Skeletal muscle tissue (tissue), 4 donors: ENCODE measurements around the gene JUP. TPM values are rescaled to one million over a fixed set of nuclear protein-coding genes. Genes with fewer than 3 reads are reported as not detected.
"Not testable (repeated sequence)": the region's sequence is repeated elsewhere in the genome, so short reads cannot be mapped to it uniquely, and the experiment has no call there.

Experiments used
- H3K27ac ChIP-seq: one replicate; pipeline ENCODE4 v1.7.0; 2013; ENCODE audit warnings: mild to moderate bottlenecking, low read depth, low read length, inconsistent platforms
- H3K27me3 ChIP-seq, 3 donors: one replicate each; pipeline ENCODE4 v1.7.0; 2013; ENCODE audit warnings: low read length in 3 of 3; ENCODE audit not compliant: control insufficient read depth in 3 of 3, insufficient read depth in 3 of 3
- H3K36me3 ChIP-seq, 3 donors: one replicate each; pipeline ENCODE4 v1.7.0; 2013; ENCODE audit warnings: low read length in 3 of 3; ENCODE audit not compliant: control insufficient read depth in 3 of 3, insufficient read depth in 3 of 3
- H3K4me1 ChIP-seq, 3 donors: one replicate each; pipeline ENCODE4 v1.7.0; 2013; ENCODE audit warnings: low read length in 3 of 3, mild to moderate bottlenecking in 3 of 3; ENCODE audit not compliant: control insufficient read depth in 3 of 3, insufficient read depth in 3 of 3
- H3K4me3 ChIP-seq, 3 donors: one replicate each; pipeline ENCODE4 v1.7.0; 2013; ENCODE audit warnings: low read length in 3 of 3
- H3K9ac ChIP-seq, 3 donors: one replicate each; pipeline ENCODE4 v1.7.0; 2013; ENCODE audit warnings: low read length in 3 of 3, mild to moderate bottlenecking in 3 of 3, moderate library complexity in 2 of 3, low read depth in 1 of 3
- H3K9me3 ChIP-seq, 3 donors: one replicate each; pipeline ENCODE4 v1.7.0; 2013; ENCODE audit warnings: low read length in 3 of 3; ENCODE audit not compliant: control insufficient read depth in 3 of 3
- total RNA-seq: library from RNA; depleted of rRNA; stranded (reverse); fragments of >200 nt; gene quantifications from one replicate; pipeline ENCODE4 v1.2.3, GENCODE V29; 2014
- donor health status: Osteomylitis.

Gene JUP
- total RNA-seq, 1 donor from 2014 or later, result 24.5 TPM

- Histone ChIP-seq H3K9me3 (no peaks in the 10 kb centered on the region), H3K27ac (peak overlapping the region; percentile 78), H3K36me3 (no peaks in the 10 kb centered on the region), H3K27me3 (no peaks in the 10 kb centered on the region), H3K9ac (peak overlapping the region; percentile 36 to 50 (median 45)), H3K4me1 (peaks cover 53 to 63% (median 57%) of the 10 kb centered on the region in 3 donors), H3K4me3 (peak overlapping the region; percentile 40 to 54 (median 43))
Observed at GRCh38 chr17:41782142-41782541, 4.4 kb downstream of the JUP start.

- peak overlapping the region in 1 of 3 donors; percentile 50 for H3K9ac ChIP-seq
- peak overlapping the region; percentile 78 for H3K27ac ChIP-seq
- no peaks in the 10 kb centered on the region for H3K9me3 ChIP-seq
- no peaks in the 10 kb centered on the region for H3K36me3 ChIP-seq
- peak overlapping the region in 2 of 3 donors; percentile 16 to 17 for H3K4me3 ChIP-seq
- H3K27me3 ChIP-seq, result no peaks in the 10 kb centered on the region
- H3K4me1 ChIP-seq, result peaks cover 58 to 66% (median 63%) of the 10 kb centered on the region in 3 donors
Observed at GRCh38 chr17:41781404-41782110, 5.0 kb downstream of the JUP start.

- Histone ChIP-seq H3K9me3 (no peaks in the 10 kb centered on the region), H3K27ac (no peak overlapping the region), H3K4me1 (peaks cover 70 to 74% (median 73%) of the 10 kb centered on the region in 3 donors), H3K27me3 (no peaks in the 10 kb centered on the region), H3K36me3 (peaks cover 0 to 2% (median 0%) of the 10 kb centered on the region in 3 donors), H3K4me3 (no peak overlapping the region), H3K9ac (no peak overlapping the region)
Observed at GRCh38 chr17:41779954-41780353, 6.6 kb downstream of the JUP start.

GRCh38 chr17:41777574-41778188 is 8.8 kb downstream of the JUP start:
- Histone ChIP-seq H3K4me1 (peaks cover 71 to 79% (median 74%) of the 10 kb centered on the region in 3 donors), H3K36me3 (peaks cover 0 to 3% (median 0%) of the 10 kb centered on the region in 3 donors), H3K9ac (peak overlapping the region in 2 of 3 donors; percentile 51 to 66), H3K9me3 (no peaks in the 10 kb centered on the region), H3K27me3 (no peaks in the 10 kb centered on the region), H3K27ac (peak overlapping the region; percentile 49), H3K4me3 (peak overlapping the region in 2 of 3 donors; percentile 35 to 52)

GRCh38 chr17:41777157-41777573 is 9.3 kb downstream of the JUP start:
- H3K27me3 ChIP-seq, result no peaks in the 10 kb centered on the region
- no peaks in the 10 kb centered on the region for H3K9me3 ChIP-seq
- H3K4me1 ChIP-seq, result peaks cover 69 to 77% (median 73%) of the 10 kb centered on the region in 3 donors
- H3K9ac ChIP-seq, result peak overlapping the region in 2 of 3 donors; percentile 7 to 66
- H3K27ac ChIP-seq, result peak overlapping the region; percentile 49
- H3K4me3 ChIP-seq, result peak overlapping the region in 2 of 3 donors; percentile 28 to 52
- peaks cover 0 to 4% (median under 1%) of the 10 kb centered on the region in 3 donors for H3K36me3 ChIP-seq

GRCh38 chr17:41776262-41776900 is 10.1 kb downstream of the JUP start:
- H3K4me1 ChIP-seq, result peaks cover 62 to 69% (median 65%) of the 10 kb centered on the region in 3 donors
- peak overlapping the region; percentile 3 to 56 (median 54) for H3K4me3 ChIP-seq
- not testable (repeated sequence) for H3K9me3 ChIP-seq, H3K36me3 ChIP-seq, H3K27me3 ChIP-seq
- H3K9ac ChIP-seq, result peak overlapping the region in 2 of 3 donors; percentile 38 to 73
- peak overlapping the region; percentile 57 for H3K27ac ChIP-seq

- Histone ChIP-seq H3K36me3 (peaks cover 9 to 11% (median 11%) of the 10 kb centered on the region in 3 donors), H3K4me3 (peak overlapping the region; percentile 3 to 56 (median 54)), H3K27me3 (no peaks in the 10 kb centered on the region), H3K9ac (peak overlapping the region; percentile 38 to 73 (median 48)), H3K27ac (peak overlapping the region; percentile 57), H3K9me3 (no peaks in the 10 kb centered on the region), H3K4me1 (peaks cover 60 to 65% (median 63%) of the 10 kb centered on the region in 3 donors)
Observed at GRCh38 chr17:41775394-41776226, 10.9 kb downstream of the JUP start.

GRCh38 chr17:41773731-41774193 is 12.7 kb downstream of the JUP start:
- Histone ChIP-seq H3K27me3 (no peaks in the 10 kb centered on the region), H3K9ac (peak overlapping the region in 2 of 3 donors; percentile 14 to 57), H3K36me3 (peaks cover 23 to 30% (median 26%) of the 10 kb centered on the region in 3 donors), H3K4me1 (peaks cover 54 to 57% (median 56%) of the 10 kb centered on the region in 3 donors), H3K27ac (no peak overlapping the region), H3K9me3 (no peaks in the 10 kb centered on the region), H3K4me3 (no peak overlapping the region)

- Histone ChIP-seq H3K27me3 (no peaks in the 10 kb centered on the region), H3K4me3 (no peak overlapping the region), H3K4me1 (peaks cover 53 to 57% (median 53%) of the 10 kb centered on the region in 3 donors), H3K36me3 (peaks cover 28 to 33% (median 32%) of the 10 kb centered on the region in 3 donors), H3K9ac (peak overlapping the region in 1 of 3 donors; percentile 45), H3K9me3 (no peaks in the 10 kb centered on the region), H3K27ac (no peak overlapping the region)
Observed at GRCh38 chr17:41773190-41773588, 13.3 kb downstream of the JUP start.
